HepG2 (cell line): ENCODE data around the gene MPC1. TPM values are rescaled to one million over a fixed set of nuclear protein-coding genes. Genes with fewer than 3 reads are reported as not detected.
A peak's percentile ranks its signal among the peaks of the same experiment; 100 is the strongest.

Experiments
- ATAC-seq: fragments of 200-7000 bp; cut with Tn5 transposase; 3 replicates; pipeline ENCODE4 v1.9.1; 2020; ENCODE audit warnings: mild to moderate bottlenecking, moderate library complexity
- BruUV-seq: library from RNA; stranded (reverse); fragments of 400-500 nt; replicated peaks from 2 replicates; lab custom pipeline; 2021; lab: Mats Ljungman, UMichigan
- CTCF ChIA-PET: fragments of 300-600 bp; formaldehyde crosslinking; extraction: SDS; loops from one replicate; lab custom pipeline; 2021; ENCODE audit warnings: low total read pairs, inconsistent platforms, low intra/inter-chr PET ratio; lab: Yijun Ruan, JAX
- POLR2A ChIA-PET: fragments of 350-600 bp; sonication (Branson Sonifier 250); formaldehyde crosslinking; loops from one replicate; lab custom pipeline; 2020; ENCODE audit warnings: antibody characterized with exemption, inconsistent platforms; lab: Yijun Ruan, JAX
- DNase-seq: peaks from one replicate; pipeline ENCODE4 v3.0.0-alpha.2; 2015; ENCODE audit warnings: low spot score
- FAIRE-seq: peaks from 3 replicates; lab custom pipeline; 2011; peaks lifted over from hg19 to GRCh38; lab: Jason Lieb, UNC
- H2AFZ ChIP-seq: one replicate; pipeline ENCODE4 v1.6.1; 2011; ENCODE audit warnings: low read length, inconsistent platforms
- H3K27ac ChIP-seq: fragments of 300-600 bp; 3 replicates; pipeline ENCODE4 v1.8.0; 2011; ENCODE audit warnings: mixed run types, mild to moderate bottlenecking, mixed read lengths, low read length, inconsistent platforms; ENCODE audit not compliant: insufficient read depth; ENCODE audit errors: extremely low read length
- H3K27me3 ChIP-seq, 2 experiments: fragments of 200-600 bp in 1 of 2; 2 replicates in 1 of 2; 3 replicates in 1 of 2; pipeline versions ENCODE4 v1.6.0 to v1.8.0; 2011; ENCODE audit warnings: low read length in 2 of 2, mild to moderate bottlenecking in 2 of 2, moderate library complexity in 2 of 2, inconsistent platforms in 1 of 2; ENCODE audit not compliant: insufficient read depth in 2 of 2, control insufficient read depth in 1 of 2
- H3K36me3 ChIP-seq, 2 experiments: fragments of 200-600 bp in 1 of 2; replicated peaks in 1 of 2; 2 replicates in 1 of 2; 3 replicates in 1 of 2; pipeline versions ENCODE4 v1.5.1 to v1.8.0; 2011; ENCODE audit warnings: low read length in 2 of 2, inconsistent platforms in 1 of 2; ENCODE audit not compliant: insufficient read depth in 2 of 2, control insufficient read depth in 1 of 2
- H3K4me1 ChIP-seq: 2 replicates; pipeline ENCODE4 v1.5.1; 2012; ENCODE audit warnings: low read length, inconsistent platforms; ENCODE audit not compliant: insufficient read depth
- H3K4me2 ChIP-seq: 2 replicates; pipeline ENCODE4 v1.6.0; 2011; ENCODE audit warnings: low read depth, low read length, inconsistent platforms
- H3K4me3 ChIP-seq, 3 experiments: fragments of 200-600 bp in 1 of 3; sonication (generic), shearing (Covaris generic) in 1 of 3; replicated peaks in 1 of 3; 2 replicates each; pipeline ENCODE4 v1.5.1; 2011 to 2016; ENCODE audit warnings: low read length in 3 of 3, inconsistent platforms in 2 of 3, low read depth in 2 of 3, mild to moderate bottlenecking in 2 of 3, control low read depth in 1 of 3, mixed read lengths in 1 of 3; ENCODE audit not compliant: insufficient read depth in 1 of 3
- H3K79me2 ChIP-seq: one replicate; pipeline ENCODE4 v1.6.1; 2011; ENCODE audit warnings: low read length, inconsistent platforms; ENCODE audit not compliant: insufficient read depth
- H3K9ac ChIP-seq: 2 replicates; pipeline ENCODE4 v1.6.0; 2011; ENCODE audit warnings: mild to moderate bottlenecking, low read depth, low read length, inconsistent platforms; ENCODE audit not compliant: insufficient read depth
- H3K9me3 ChIP-seq: 2 replicates; pipeline ENCODE4 v1.5.1; 2012; ENCODE audit warnings: mild to moderate bottlenecking, low read length
- H4K20me1 ChIP-seq: 2 replicates; pipeline ENCODE4 v1.6.0; 2011; ENCODE audit warnings: inconsistent platforms, mild to moderate bottlenecking, low read length, moderate library complexity; ENCODE audit not compliant: insufficient read depth
- FIP1L1 ChIP-seq: fragments of 200-400 bp; formaldehyde crosslinking; IDR thresholded peaks from 2 replicates; pipeline ENCODE4 v1.6.1; 2018; ENCODE audit warnings: low read depth, mild to moderate bottlenecking, low read length, moderate library complexity, borderline replicate concordance; ENCODE audit not compliant: insufficient read depth
- KLF15 ChIP-seq: sonication (generic); formaldehyde crosslinking; IDR thresholded peaks from 2 replicates; pipeline ENCODE4 v1.8.1; 2023; ENCODE audit warnings: borderline replicate concordance, mild to moderate bottlenecking, inconsistent platforms, missing genetic modification reagents, mixed read lengths
- MED1 ChIP-seq: sonication (generic); formaldehyde crosslinking; IDR thresholded peaks from 2 replicates; pipeline ENCODE4 v1.4.0; 2020; ENCODE audit warnings: missing genetic modification reagents
- RBAK ChIP-seq: sonication (generic); formaldehyde crosslinking; IDR thresholded peaks from 2 replicates; pipeline ENCODE4 v1.5.1; 2020; ENCODE audit warnings: mild to moderate bottlenecking, missing genetic modification reagents
- ZBTB33 ChIP-seq: sonication (generic); formaldehyde crosslinking; IDR thresholded peaks from 2 replicates; pipeline ENCODE4 v1.4.0; 2020; ENCODE audit warnings: missing genetic modification reagents
- ZBTB38 ChIP-seq: sonication (generic); formaldehyde crosslinking; IDR thresholded peaks from 2 replicates; pipeline ENCODE4 v1.5.1; 2020; ENCODE audit warnings: mild to moderate bottlenecking, missing genetic modification reagents
- ZNF121 ChIP-seq: sonication (generic); formaldehyde crosslinking; IDR thresholded peaks from 2 replicates; pipeline ENCODE4 v1.5.0; 2020; ENCODE audit warnings: mild to moderate bottlenecking, missing genetic modification reagents
- ZNF18 ChIP-seq: sonication (generic); formaldehyde crosslinking; IDR thresholded peaks from 2 replicates; pipeline ENCODE4 v1.8.0; 2022; ENCODE audit warnings: mild to moderate bottlenecking, missing genetic modification reagents; ENCODE audit not compliant: insufficient replicate concordance
- WGBS: methylation state at CpG from one replicate; pipeline ENCODE4 v1.1.6; 2017; ENCODE audit warnings: low lambda C conversion rate; 5-methylcytosine and 5-hydroxymethylcytosine counted together
- in situ Hi-C: cut with HindIII; loops from 2 replicates; pipeline ENCODE4 v1.10.0; 2017; ENCODE audit warnings: low pct_unique_long_range_greater_than_20kb; ENCODE audit not compliant: extremely low pct_ligation_motif_present
- intact Hi-C: fragments of 100-400 bp; cut with micrococcal nuclease; formaldehyde crosslinking; loops from one replicate; pipeline ENCODE4 v1.10.0; 2022; ENCODE audit not compliant: unreplicated experiment
- polyA plus RNA-seq, 8 experiments: library from polyadenylated mRNA; depleted of rRNA in 3 of 8; stranded (reverse) in 7 of 8; unstranded in 1 of 8; fragments of >200 nt; fragmentation: Illumina TruSeq in 4 of 8; extraction: Trizol in 4 of 8; gene quantifications; 2 replicates each; pipeline versions ENCODE4 v1.2.1 to v1.2.3, GENCODE V29; 2011 to 2016; ENCODE audit warnings: low read depth in 4 of 8, missing spikeins in 1 of 8, mixed read lengths in 1 of 8; ENCODE audit not compliant: insufficient read depth in 1 of 8
- total RNA-seq, 5 experiments: library from RNA; depleted of rRNA; stranded (reverse); fragments of >200 nt; fragmentation: Illumina TruSeq; extraction: Trizol; gene quantifications; 2 replicates each; pipeline ENCODE4 v1.2.3, GENCODE V29; 2016; ENCODE audit warnings: low read depth in 1 of 5

Gene MPC1
- total and polyA plus RNA-seq, 2 of the 13 experiments (the other 11 are each of a cell fraction or from before 2014, with no cell fraction given), result 189 to 214 TPM

- POLR2A ChIA-PET, result interaction anchor here (0.8 kb wide), 1 partner anchor 9 kb away, joined by 3 read pairs; no protein-coding TSS in a partner anchor
- Histone ChIP-seq H3K36me3 (peaks cover 6 to 25% of the 10 kb centered on the region in 2 experiments), H3K79me2 (peaks cover 15% of the 10 kb centered on the region), H3K4me3 (no peak overlapping the region), H3K27ac (no peak overlapping the region), H3K9ac (no peak overlapping the region), H3K4me2 (no peak overlapping the region), H2AFZ (no peak overlapping the region), H3K4me1 (peaks cover 13% of the 10 kb centered on the region), H3K27me3 (no peaks in the 10 kb centered on the region), H4K20me1 (no peaks in the 10 kb centered on the region), H3K9me3 (no peaks in the 10 kb centered on the region)
- DNase-seq, result no peak
- WGBS, result 98% methylated on average over 3 of the region's 3 CpGs
- no TSS peak for BruUV-seq
- no peak for ATAC-seq
- intact Hi-C loops (no loop called here), in situ Hi-C loops (loop anchor here (5.0 kb wide), 1 partner anchor 38 kb away; no protein-coding TSS in a partner anchor)
- CTCF ChIA-PET, result no interaction called here
- no peak for FAIRE-seq
- TF ChIP-seq KLF15, result no peak
- TF ChIP-seq ZBTB38 (CRISPR knock-in tag), result no peak
- TF ChIP-seq FIP1L1, result no peak
- no peak for TF ChIP-seq MED1 (CRISPR knock-in tag)
- TF ChIP-seq ZBTB33, result no peak
- TF ChIP-seq ZNF18 (CRISPR knock-in tag), result no peak
- no peak for TF ChIP-seq RBAK
- TF ChIP-seq ZNF121 (CRISPR knock-in tag), result 0 out of 2 replicates have a peak, but pooled peaks have one; percentile 34
Observed at GRCh38 chr6:166370489-166370888, 12.3 kb downstream of the MPC1 start.
